Activated CD8-positive, alpha-beta memory T cell treated with anti-CD3 and anti-CD28 coated beads for 24 hours (primary cell): ENCODE results near the gene BCL2A1.
"Not testable (repeated sequence)": the region's sequence is repeated elsewhere in the genome, so short reads cannot be mapped to it uniquely, and the experiment has no call there.

Experiments used
- DNase-seq: peaks from one replicate; pipeline ENCODE4 v3.0.0-alpha.2; 2020

Gene BCL2A1

GRCh38 chr15:79988448-79989117 is 17.6 kb upstream of the BCL2A1 start:
- DNase-seq = peak; percentile 38

GRCh38 chr15:79987969-79988368 is 17.0 kb upstream of the BCL2A1 start:
- no peak for DNase-seq

GRCh38 chr15:79987569-79987955 is 16.6 kb upstream of the BCL2A1 start:
- DNase-seq = no peak

GRCh38 chr15:79981831-79982455 is 10.9 kb upstream of the BCL2A1 start:
- peak; percentile 49 for DNase-seq

GRCh38 chr15:79978655-79979514 is 7.9 kb upstream of the BCL2A1 start:
- DNase-seq = peak; percentile 49

GRCh38 chr15:79978260-79978654 is 7.3 kb upstream of the BCL2A1 start:
- DNase-seq = no peak

- peak; percentile 50 for DNase-seq
These were observed 6.5 kb upstream of the BCL2A1 start for GRCh38 chr15:79977431-79978054.

GRCh38 chr15:79973456-79974195 is 2.6 kb upstream of the BCL2A1 start:
- no peak for DNase-seq

GRCh38 chr15:79972863-79973262 is 1.9 kb upstream of the BCL2A1 start:
- DNase-seq = no peak

GRCh38 chr15:79970181-79970580 is 815 bp downstream of the BCL2A1 start:
- DNase-seq = no peak

- DNase-seq = no peak
These were observed 1.9 kb downstream of the BCL2A1 start for GRCh38 chr15:79969146-79969545.

GRCh38 chr15:79967298-79968182 is 3.5 kb downstream of the BCL2A1 start:
- DNase-seq = peak; percentile 61

GRCh38 chr15:79966634-79967297 is 4.2 kb downstream of the BCL2A1 start:
- no peak for DNase-seq

- peak; percentile 54 for DNase-seq
These were observed 5.0 kb downstream of the BCL2A1 start for GRCh38 chr15:79965846-79966630.

- DNase-seq = no peak
These were observed 6.7 kb downstream of the BCL2A1 start for GRCh38 chr15:79964232-79964805.

GRCh38 chr15:79962921-79963320 is 8.1 kb downstream of the BCL2A1 start:
- not testable (repeated sequence) for DNase-seq

GRCh38 chr15:79962178-79962577 is 8.8 kb downstream of the BCL2A1 start:
- no peak for DNase-seq

GRCh38 chr15:79960502-79961212 is 10.3 kb downstream of the BCL2A1 start:
- DNase-seq = no peak

- no peak for DNase-seq
These were observed 13.3 kb downstream of the BCL2A1 start for GRCh38 chr15:79957741-79958140.
